Measurements from ENCODE around the gene CD82.
A peak's percentile ranks its signal among the peaks of the same experiment; 100 is the strongest.

CD82 gene

DNA sequence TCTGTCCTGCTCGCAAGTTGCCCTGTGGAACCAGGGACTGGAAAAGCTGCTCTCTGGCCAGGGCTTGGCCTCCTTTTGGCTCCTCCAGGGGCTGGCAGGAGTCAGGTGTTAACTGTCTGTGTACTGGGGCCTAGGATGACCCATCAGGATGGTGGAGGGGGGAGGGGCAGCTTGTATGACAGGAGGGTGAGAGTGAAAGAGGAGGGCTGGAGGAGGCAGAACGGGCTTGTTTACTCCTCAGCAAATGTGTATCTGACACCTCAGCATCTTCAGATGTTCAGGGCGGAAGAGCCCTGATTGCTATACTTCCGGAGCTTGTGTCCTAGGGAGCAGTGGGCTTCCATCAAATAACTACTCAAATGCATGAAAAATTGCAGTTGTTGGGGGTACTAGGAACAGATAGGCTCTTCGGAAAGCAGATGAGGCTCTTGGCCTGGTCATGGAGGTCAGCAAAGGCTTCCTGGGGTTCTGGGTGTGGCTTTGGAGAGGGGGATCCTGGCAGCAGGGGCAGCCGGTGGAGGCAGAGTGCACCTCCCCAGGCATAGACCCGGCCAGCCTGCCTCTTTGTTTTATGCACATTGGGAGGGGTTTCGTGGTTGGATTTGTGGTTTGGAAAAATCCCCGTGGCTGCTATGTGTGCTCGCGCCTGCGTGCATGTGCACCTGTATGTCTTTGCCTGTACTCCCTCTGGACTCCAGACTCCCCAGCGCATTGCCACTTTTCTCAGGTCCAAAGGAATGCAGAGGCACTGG lies 31.2 kb downstream of the CD82 start:
- no peak for DNase-seq
- H3K27me3 Mint-ChIP-seq (ENCODE audit: low read depth, poor library complexity), result peaks cover 3% of the 10 kb centered on the region
- no peak overlapping the region for H3K4me3 Mint-ChIP-seq
- H3K4me1 Mint-ChIP-seq, result peaks cover 56% of the 10 kb centered on the region
- H3K36me3 Mint-ChIP-seq (ENCODE audit: low read depth), result no peaks in the 10 kb centered on the region
- peak overlapping the region; percentile 69 for H3K27ac Mint-ChIP-seq
- TF ChIP-seq, protein P1, sequence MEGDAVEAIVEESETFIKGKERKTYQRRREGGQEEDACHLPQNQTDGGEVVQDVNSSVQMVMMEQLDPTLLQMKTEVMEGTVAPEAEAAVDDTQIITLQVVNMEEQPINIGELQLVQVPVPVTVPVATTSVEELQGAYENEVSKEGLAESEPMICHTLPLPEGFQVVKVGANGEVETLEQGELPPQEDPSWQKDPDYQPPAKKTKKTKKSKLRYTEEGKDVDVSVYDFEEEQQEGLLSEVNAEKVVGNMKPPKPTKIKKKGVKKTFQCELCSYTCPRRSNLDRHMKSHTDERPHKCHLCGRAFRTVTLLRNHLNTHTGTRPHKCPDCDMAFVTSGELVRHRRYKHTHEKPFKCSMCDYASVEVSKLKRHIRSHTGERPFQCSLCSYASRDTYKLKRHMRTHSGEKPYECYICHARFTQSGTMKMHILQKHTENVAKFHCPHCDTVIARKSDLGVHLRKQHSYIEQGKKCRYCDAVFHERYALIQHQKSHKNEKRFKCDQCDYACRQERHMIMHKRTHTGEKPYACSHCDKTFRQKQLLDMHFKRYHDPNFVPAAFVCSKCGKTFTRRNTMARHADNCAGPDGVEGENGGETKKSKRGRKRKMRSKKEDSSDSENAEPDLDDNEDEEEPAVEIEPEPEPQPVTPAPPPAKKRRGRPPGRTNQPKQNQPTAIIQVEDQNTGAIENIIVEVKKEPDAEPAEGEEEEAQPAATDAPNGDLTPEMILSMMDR (IDR thresholded peaks at IDR 0.05), result no peak
- no peaks in the 10 kb centered on the region for H3K9me3 Mint-ChIP-seq

DNA sequence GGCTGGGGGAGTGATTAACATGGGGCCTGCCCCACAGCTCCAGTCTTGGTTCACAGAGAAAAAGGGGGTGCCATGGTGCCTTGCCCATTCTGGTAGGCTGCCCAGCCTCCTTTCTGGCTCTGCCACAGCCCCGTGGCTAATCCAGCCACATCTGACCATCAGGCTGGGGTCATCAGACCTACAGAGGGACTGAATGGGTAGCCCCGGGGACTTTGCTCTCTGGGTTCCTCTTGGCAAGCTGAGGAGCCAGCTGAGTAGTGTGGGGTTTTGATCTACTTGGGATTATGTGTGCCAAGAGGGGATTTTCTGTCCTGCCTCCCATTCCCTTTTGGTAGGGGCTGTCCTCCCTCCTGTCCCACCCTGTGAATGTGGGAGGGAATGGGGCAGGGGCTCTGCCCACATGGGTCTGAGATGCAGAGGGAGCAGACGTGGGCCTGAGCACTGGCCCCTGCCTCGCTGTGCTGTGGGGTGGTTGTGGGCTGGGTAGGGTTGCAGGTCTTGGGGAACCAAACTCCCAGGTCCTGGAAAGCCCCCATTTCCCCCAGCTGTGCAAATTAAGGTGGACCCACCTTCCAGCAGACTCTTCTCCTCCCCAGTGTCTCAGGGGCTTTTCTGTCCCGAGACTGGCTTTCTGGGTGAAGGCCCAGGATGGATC lies 32.0 kb downstream of the CD82 start:
- Mint-ChIP-seq H3K27me3 (ENCODE audit: low read depth, poor library complexity) (peaks cover 3% of the 10 kb centered on the region), H3K4me1 (peaks cover 51% of the 10 kb centered on the region), H3K36me3 (ENCODE audit: low read depth) (no peaks in the 10 kb centered on the region), H3K27ac (no peak overlapping the region), H3K4me3 (no peak overlapping the region), H3K9me3 (no peaks in the 10 kb centered on the region)
- TF ChIP-seq, protein P1 (IDR thresholded peaks at IDR 0.05), result no peak
- no peak for DNase-seq

DNA sequence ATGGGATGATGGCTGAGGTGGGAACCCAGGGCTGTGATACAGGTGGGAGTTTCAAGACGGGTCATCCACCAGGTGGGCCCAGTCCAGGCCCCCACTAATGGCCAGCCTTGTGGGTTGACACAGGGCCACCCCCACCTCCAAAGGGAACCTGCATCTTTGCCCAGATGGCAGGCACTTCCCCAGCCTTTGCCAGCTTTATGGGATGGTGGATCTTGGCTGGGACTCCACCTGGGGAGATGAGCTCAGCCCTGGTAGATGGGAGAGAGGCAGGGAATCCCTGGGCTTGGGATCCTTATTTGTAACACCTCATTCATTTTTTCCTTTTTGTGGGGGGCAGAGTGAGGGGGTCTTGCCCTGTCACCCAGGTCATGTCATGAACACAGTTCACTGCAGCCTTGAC lies 33.4 kb downstream of the CD82 start:
- TF ChIP-seq, protein P1 (IDR thresholded peaks at IDR 0.05), result no peak
- H3K4me1 Mint-ChIP-seq, result peaks cover 41% of the 10 kb centered on the region
- H3K9me3 Mint-ChIP-seq, result no peaks in the 10 kb centered on the region

DNA sequence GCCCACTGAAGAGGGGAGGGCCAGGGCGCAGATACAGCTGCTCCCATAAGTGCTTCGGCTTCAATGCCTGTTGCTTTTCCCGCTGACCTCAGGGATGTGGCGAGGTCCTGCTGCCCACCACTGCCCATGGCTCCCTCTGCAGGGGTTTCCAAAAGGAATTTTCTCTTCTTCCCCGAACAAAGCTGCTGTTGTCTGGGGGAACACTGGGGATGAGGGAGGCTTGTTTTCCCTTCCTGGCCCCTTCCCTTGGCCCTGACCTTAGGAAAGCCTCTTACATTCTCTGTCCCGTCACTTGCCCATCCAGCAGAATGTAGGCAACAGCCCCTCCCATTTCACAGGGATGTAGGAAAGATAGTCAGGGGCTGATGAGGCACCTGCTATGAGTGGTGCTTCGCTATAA lies 34.8 kb downstream of the CD82 start:
- TF ChIP-seq, protein P1 (IDR thresholded peaks at IDR 0.05), result no peak
- no peak overlapping the region for H3K4me3 Mint-ChIP-seq
- no peaks in the 10 kb centered on the region for H3K9me3 Mint-ChIP-seq
- peaks cover 2% of the 10 kb centered on the region for H3K27me3 Mint-ChIP-seq (ENCODE audit: low read depth, poor library complexity)
- no peaks in the 10 kb centered on the region for H3K36me3 Mint-ChIP-seq (ENCODE audit: low read depth)
- DNase-seq, result no peak
- H3K4me1 Mint-ChIP-seq, result peaks cover 35% of the 10 kb centered on the region
- H3K27ac Mint-ChIP-seq, result no peak overlapping the region

More for the DNA sequence above, 33.4 kb downstream of the CD82 start:
- H3K4me3 Mint-ChIP-seq, result no peak overlapping the region
- H3K27ac Mint-ChIP-seq, result no peak overlapping the region
- DNase-seq, result no peak
- H3K36me3 Mint-ChIP-seq (ENCODE audit: low read depth), result no peaks in the 10 kb centered on the region
- H3K27me3 Mint-ChIP-seq (ENCODE audit: low read depth, poor library complexity), result peaks cover 3% of the 10 kb centered on the region

DNA sequence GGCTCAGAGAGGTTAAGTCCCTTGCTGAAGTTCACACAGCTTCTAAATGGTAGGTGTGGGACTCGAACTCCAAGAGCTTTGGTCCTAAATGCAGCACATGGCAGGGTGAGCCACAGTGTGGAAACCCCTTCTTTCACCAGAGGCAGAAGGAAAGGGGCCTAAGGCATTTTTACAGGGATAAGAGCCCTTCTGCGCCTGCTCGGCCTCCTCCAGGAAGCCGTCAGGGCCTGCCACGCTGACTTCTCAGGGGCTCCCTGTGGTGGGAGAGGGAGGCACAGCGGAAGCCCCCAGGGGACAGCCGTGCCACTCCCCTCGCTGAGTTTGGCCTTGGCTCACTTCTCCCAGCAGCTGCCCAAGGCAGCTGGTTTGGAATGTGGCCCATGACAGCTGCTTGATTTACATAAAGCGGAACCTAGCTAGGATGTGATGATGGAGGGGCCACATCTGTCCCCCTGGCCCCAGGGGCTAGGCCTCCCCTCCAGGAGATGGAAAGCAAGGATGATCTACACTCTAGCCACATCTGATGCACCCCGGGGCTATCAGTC lies 35.4 kb downstream of the CD82 start:
- H3K36me3 Mint-ChIP-seq (ENCODE audit: low read depth), result no peaks in the 10 kb centered on the region

More for the DNA sequence above, 35.4 kb downstream of the CD82 start:
- H3K4me1 Mint-ChIP-seq, result peaks cover 28% of the 10 kb centered on the region
- peak; percentile 41 for DNase-seq
- no peaks in the 10 kb centered on the region for H3K27me3 Mint-ChIP-seq (ENCODE audit: low read depth, poor library complexity)
- H3K27ac Mint-ChIP-seq, result no peak overlapping the region
- H3K9me3 Mint-ChIP-seq, result no peaks in the 10 kb centered on the region
- TF ChIP-seq, protein P1 (IDR thresholded peaks at IDR 0.05), result no peak
- no peak overlapping the region for H3K4me3 Mint-ChIP-seq

Measured in nephron progenitor cell (in vitro differentiated cells).